Trophoblast cell (in vitro differentiated cells and primary cell): Measurements from ENCODE around the gene CDHR3.

ENCODE experiments used
- DNase-seq, 2 donors: peaks; one replicate each; pipeline ENCODE4 v3.0.0-alpha.2; 2016
- H2AFZ ChIP-seq: 2 replicates; pipeline ENCODE4 v1.6.1; 2013; ENCODE audit warnings: low read length, moderate library complexity, mild to moderate bottlenecking; ENCODE audit not compliant: insufficient read depth, poor library complexity
- H2AK5ac ChIP-seq: 2 replicates; pipeline ENCODE4 v1.6.1; 2013; ENCODE audit warnings: mild to moderate bottlenecking, low read length
- H2BK120ac ChIP-seq: 2 replicates; pipeline ENCODE4 v1.6.1; 2013; ENCODE audit warnings: low read length, mild to moderate bottlenecking, moderate library complexity; ENCODE audit not compliant: insufficient read depth, poor library complexity
- H2BK12ac ChIP-seq: 2 replicates; pipeline ENCODE4 v1.6.1; 2013; ENCODE audit warnings: mild to moderate bottlenecking, low read length, moderate library complexity
- H2BK5ac ChIP-seq: 2 replicates; pipeline ENCODE4 v1.6.1; 2013; ENCODE audit warnings: low read length, low read depth, moderate library complexity, mild to moderate bottlenecking; ENCODE audit not compliant: poor library complexity
- H3K14ac ChIP-seq: 2 replicates; pipeline ENCODE4 v1.6.1; 2013; ENCODE audit warnings: mild to moderate bottlenecking, low read length
- H3K18ac ChIP-seq: 2 replicates; pipeline ENCODE4 v1.6.1; 2013; ENCODE audit warnings: mild to moderate bottlenecking, low read length
- H3K23ac ChIP-seq: 2 replicates; pipeline ENCODE4 v1.6.1; 2013; ENCODE audit warnings: low read length
- H3K27ac ChIP-seq: 2 replicates; pipeline ENCODE4 v1.5.1; 2013; ENCODE audit warnings: low read depth, mild to moderate bottlenecking, inconsistent platforms, low read length, moderate library complexity
- H3K27me3 ChIP-seq: 2 replicates; pipeline ENCODE4 v1.6.1; 2013; ENCODE audit warnings: inconsistent platforms, mild to moderate bottlenecking, low read length, moderate library complexity; ENCODE audit not compliant: insufficient read depth
- H3K36me3 ChIP-seq, 2 experiments: 1 replicate in 1 of 2; 2 replicates in 1 of 2; pipeline ENCODE4 v1.6.1; 2013; ENCODE audit warnings: low read length in 2 of 2, mild to moderate bottlenecking in 2 of 2, moderate library complexity in 1 of 2; ENCODE audit not compliant: insufficient read depth in 2 of 2, control insufficient read depth in 1 of 2
- H3K4ac ChIP-seq: 2 replicates; pipeline ENCODE4 v1.6.1; 2013; ENCODE audit warnings: low read depth, mild to moderate bottlenecking, low read length, moderate library complexity
- H3K4me1 ChIP-seq, 2 experiments: 1 replicate in 1 of 2; 2 replicates in 1 of 2; pipeline ENCODE4 v1.6.1; 2013; ENCODE audit warnings: low read length in 2 of 2, mild to moderate bottlenecking in 2 of 2, moderate library complexity in 1 of 2; ENCODE audit not compliant: insufficient read depth in 2 of 2, control insufficient read depth in 1 of 2
- H3K4me2 ChIP-seq: 2 replicates; pipeline ENCODE4 v1.6.1; 2013; ENCODE audit warnings: inconsistent platforms, mild to moderate bottlenecking, low read length, moderate library complexity
- H3K4me3 ChIP-seq: 2 replicates; pipeline ENCODE4 v1.5.1; 2013; ENCODE audit warnings: mild to moderate bottlenecking, low read depth, low read length, inconsistent platforms
- H3K79me1 ChIP-seq: one replicate; pipeline ENCODE4 v1.6.1; 2013; ENCODE audit warnings: low read length
- H3K79me2 ChIP-seq: 2 replicates; pipeline ENCODE4 v1.6.1; 2013; ENCODE audit warnings: low read length, mild to moderate bottlenecking; ENCODE audit not compliant: control insufficient read depth, insufficient read depth, poor library complexity
- H3K9ac ChIP-seq: 2 replicates; pipeline ENCODE4 v1.6.1; 2013; ENCODE audit warnings: mild to moderate bottlenecking, low read length
- H3K9me3 ChIP-seq: 2 replicates; pipeline ENCODE4 v1.6.1; 2013; ENCODE audit warnings: low read depth, mild to moderate bottlenecking, control low read depth, inconsistent platforms, low read length; ENCODE audit not compliant: insufficient read depth
- H4K12ac ChIP-seq: 2 replicates; pipeline ENCODE4 v1.6.1; 2013; ENCODE audit warnings: low read depth, mild to moderate bottlenecking, low read length, moderate library complexity
- H4K8ac ChIP-seq: 2 replicates; pipeline ENCODE4 v1.6.1; 2013; ENCODE audit warnings: low read depth, mild to moderate bottlenecking, low read length, moderate library complexity
- H4K91ac ChIP-seq: one replicate; pipeline ENCODE4 v1.6.1; 2013; ENCODE audit warnings: low read depth, mild to moderate bottlenecking, low read length, moderate library complexity
- WGBS: extraction: QIAGEN DNeasy Blood & Tissue Kit; methylation state at CpG from one replicate; pipeline ENCODE4 v1.1.7; 2013; ENCODE audit warnings: missing lambda C conversion rate; ENCODE audit not compliant: insufficient read length, insufficient coverage; ENCODE audit errors: extremely low coverage; 5-methylcytosine and 5-hydroxymethylcytosine counted together

The CDHR3 gene

GRCh38 chr7:106064316-106064715 is 101.3 kb downstream of the CDHR3 start:
- H3K27me3 ChIP-seq, result no peaks in the 10 kb centered on the region
- H3K4ac ChIP-seq, result no peak overlapping the region
- WGBS, result no CpG with 5 or more reads among the region's 8 CpGs

DNA sequence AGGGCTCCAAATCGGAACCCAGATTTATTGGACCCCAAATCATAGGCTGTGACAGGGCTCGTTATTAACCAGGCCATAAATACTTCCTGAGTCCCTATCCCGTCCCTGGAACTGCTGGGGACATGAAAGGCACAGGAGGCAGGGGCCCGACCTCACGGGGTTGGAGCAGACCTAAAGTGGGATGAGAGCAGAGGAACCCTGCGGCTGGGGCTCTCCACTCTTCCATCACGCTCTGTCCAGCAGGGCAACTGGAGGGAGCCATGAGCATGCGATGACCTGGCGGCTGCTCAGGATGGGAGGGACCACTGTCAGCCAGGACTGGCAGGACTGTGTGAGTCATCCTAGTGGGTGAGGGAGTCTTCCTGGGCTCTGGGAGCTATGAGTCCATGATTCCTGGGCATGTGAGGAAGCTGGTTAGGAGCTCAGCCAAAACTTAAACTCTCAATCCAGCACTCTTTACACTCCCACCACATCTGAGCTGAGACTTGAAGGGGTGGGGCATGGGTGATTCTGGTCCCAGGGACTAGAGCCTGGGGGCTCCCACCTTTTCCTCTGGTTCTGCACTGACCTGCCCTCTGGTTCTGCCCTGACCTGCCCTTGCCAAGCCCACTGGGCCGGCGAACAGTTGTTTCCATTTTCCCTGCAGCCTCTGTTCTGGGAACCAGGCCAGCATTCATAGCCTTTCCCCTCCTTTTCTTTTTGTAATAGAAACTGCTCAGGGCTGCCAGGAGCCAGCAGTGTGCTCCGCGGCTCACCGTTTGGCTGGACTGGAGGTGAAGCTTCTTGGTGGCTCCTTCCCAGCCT is 101.9 kb downstream of the CDHR3 start:
- Histone ChIP-seq H2BK120ac (no peak overlapping the region), H4K8ac (no peak overlapping the region), H2BK5ac (no peak overlapping the region), H4K12ac (no peak overlapping the region), H3K79me2 (no peaks in the 10 kb centered on the region), H3K14ac (no peak overlapping the region), H3K23ac (no peak overlapping the region), H4K91ac (no peak overlapping the region), H3K18ac (no peak overlapping the region), H3K4me2 (no peak overlapping the region), H2AK5ac (no peak overlapping the region), H3K79me1 (no peaks in the 10 kb centered on the region), H2BK12ac (no peak overlapping the region), H3K4ac (no peak overlapping the region), H3K27me3 (no peaks in the 10 kb centered on the region), H3K36me3 (no peaks in the 10 kb centered on the region), H3K9me3 (peaks cover 4% of the 10 kb centered on the region), H3K27ac (no peak overlapping the region), H3K4me3 (no peak overlapping the region), H2AFZ (peak overlapping the region; percentile 17), H3K4me1 (peaks cover 13 to 14% of the 10 kb centered on the region in 2 experiments), H3K9ac (no peak overlapping the region)
- peak; percentile 84 to 89 for DNase-seq
- WGBS, result no CpG with 5 or more reads among the region's 14 CpGs

More at GRCh38 chr7:106064316-106064715, 101.3 kb downstream of the CDHR3 start:
- H3K4me1 ChIP-seq, result peaks cover 13 to 14% of the 10 kb centered on the region in 2 experiments
- H3K23ac ChIP-seq, result no peak overlapping the region
- no peak overlapping the region for H2BK120ac ChIP-seq
- H2BK12ac ChIP-seq, result no peak overlapping the region
- H3K36me3 ChIP-seq, result no peaks in the 10 kb centered on the region
- H4K12ac ChIP-seq, result no peak overlapping the region
- no peak overlapping the region for H4K91ac ChIP-seq
- no peak overlapping the region for H3K18ac ChIP-seq
- no peak overlapping the region for H3K27ac ChIP-seq
- H3K14ac ChIP-seq, result no peak overlapping the region
- H2AFZ ChIP-seq, result no peak overlapping the region
- no peak overlapping the region for H3K4me2 ChIP-seq
- peaks cover 4% of the 10 kb centered on the region for H3K9me3 ChIP-seq
- no peaks in the 10 kb centered on the region for H3K79me2 ChIP-seq
- H3K79me1 ChIP-seq, result no peaks in the 10 kb centered on the region
- no peak overlapping the region for H2AK5ac ChIP-seq
- H4K8ac ChIP-seq, result no peak overlapping the region
- no peak for DNase-seq
- H3K9ac ChIP-seq, result no peak overlapping the region
- H3K4me3 ChIP-seq, result no peak overlapping the region
- no peak overlapping the region for H2BK5ac ChIP-seq

DNA sequence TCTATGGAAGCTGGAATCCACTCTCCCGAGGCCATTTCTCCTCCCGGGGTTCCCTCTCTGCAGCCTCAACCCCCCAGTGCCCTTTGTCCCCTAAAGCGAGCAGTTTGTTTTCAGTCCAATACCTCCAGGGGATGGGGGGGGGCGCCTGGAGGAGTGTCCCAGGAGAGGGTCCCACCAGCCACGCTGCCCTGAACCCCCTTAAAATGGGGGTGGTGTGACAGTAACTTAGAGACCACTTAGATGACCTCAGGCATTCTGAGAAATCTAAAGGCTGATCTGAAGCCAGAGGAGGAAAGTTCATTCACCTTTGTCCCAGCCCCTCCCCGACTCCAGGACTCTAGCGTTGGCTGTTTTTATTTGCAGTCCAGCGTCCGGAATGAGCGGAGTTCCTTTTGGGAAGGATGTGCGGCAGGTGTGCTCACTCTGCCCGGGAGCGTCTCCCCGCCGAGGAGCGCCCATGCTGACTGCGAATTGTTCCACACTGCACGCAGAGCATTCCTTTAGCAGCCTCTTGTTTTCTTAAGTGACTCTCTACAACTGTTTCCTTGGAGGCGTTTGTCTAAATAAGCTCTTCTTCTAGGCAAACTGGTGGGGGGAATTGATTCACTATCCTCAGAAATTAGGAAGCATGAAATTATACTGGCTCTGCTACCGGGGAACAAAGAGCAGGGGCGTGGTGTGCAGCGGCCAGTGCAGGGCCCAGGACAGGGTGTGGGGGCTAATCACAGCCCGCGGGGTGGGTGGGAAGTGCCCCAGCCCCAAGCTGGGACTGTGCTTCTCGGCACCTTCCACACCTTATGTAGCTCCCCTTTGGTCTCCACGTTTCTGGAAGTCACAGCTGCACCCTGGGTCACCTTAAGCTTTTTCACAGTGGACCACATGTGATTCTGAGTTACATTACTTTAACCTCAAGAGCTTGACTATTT is 102.8 kb downstream of the CDHR3 start:
- no peak overlapping the region for H2BK120ac ChIP-seq
- WGBS, result no CpG with 5 or more reads among the region's 26 CpGs
- DNase-seq, result peak; percentile 35 to 55
- no peak overlapping the region for H3K9ac ChIP-seq
- no peak overlapping the region for H2AFZ ChIP-seq
- H4K91ac ChIP-seq, result no peak overlapping the region
- H2BK12ac ChIP-seq, result no peak overlapping the region
- H3K14ac ChIP-seq, result no peak overlapping the region
- no peaks in the 10 kb centered on the region for H3K36me3 ChIP-seq
- no peak overlapping the region for H4K8ac ChIP-seq
- H3K79me1 ChIP-seq, result no peaks in the 10 kb centered on the region
- no peak overlapping the region for H3K18ac ChIP-seq
- H2BK5ac ChIP-seq, result no peak overlapping the region
- H3K4me1 ChIP-seq, result peaks cover 13 to 14% of the 10 kb centered on the region in 2 experiments
- H3K4me2 ChIP-seq, result no peak overlapping the region
- H4K12ac ChIP-seq, result no peak overlapping the region
- H3K4ac ChIP-seq, result no peak overlapping the region
- H3K23ac ChIP-seq, result no peak overlapping the region
- H3K27me3 ChIP-seq, result no peaks in the 10 kb centered on the region
- no peaks in the 10 kb centered on the region for H3K79me2 ChIP-seq
- H2AK5ac ChIP-seq, result no peak overlapping the region
- peaks cover 3% of the 10 kb centered on the region for H3K9me3 ChIP-seq
- no peak overlapping the region for H3K4me3 ChIP-seq
- no peak overlapping the region for H3K27ac ChIP-seq

- no peaks in the 10 kb centered on the region for H3K9me3 ChIP-seq
- WGBS, result no CpG with 5 or more reads among the region's 3 CpGs
- no peaks in the 10 kb centered on the region for H3K79me1 ChIP-seq
Measured at GRCh38 chr7:106067678-106068077, 104.6 kb downstream of the CDHR3 start.

More at GRCh38 chr7:106067678-106068077, 104.6 kb downstream of the CDHR3 start:
- Histone ChIP-seq H3K79me2 (no peaks in the 10 kb centered on the region), H2BK12ac (no peak overlapping the region), H4K8ac (no peak overlapping the region), H3K4me3 (no peak overlapping the region), H3K23ac (no peak overlapping the region), H3K4me1 (peaks cover 17 to 23% of the 10 kb centered on the region in 2 experiments), H3K27me3 (no peaks in the 10 kb centered on the region), H2BK5ac (no peak overlapping the region), H3K36me3 (no peaks in the 10 kb centered on the region), H3K9ac (no peak overlapping the region), H3K4ac (no peak overlapping the region), H3K18ac (no peak overlapping the region), H2AFZ (no peak overlapping the region), H3K27ac (no peak overlapping the region), H3K4me2 (no peak overlapping the region), H2AK5ac (no peak overlapping the region), H3K14ac (no peak overlapping the region), H2BK120ac (no peak overlapping the region), H4K91ac (no peak overlapping the region), H4K12ac (no peak overlapping the region)
- DNase-seq, result no peak
